ENCODE results near the gene PCSK9.

DNA sequence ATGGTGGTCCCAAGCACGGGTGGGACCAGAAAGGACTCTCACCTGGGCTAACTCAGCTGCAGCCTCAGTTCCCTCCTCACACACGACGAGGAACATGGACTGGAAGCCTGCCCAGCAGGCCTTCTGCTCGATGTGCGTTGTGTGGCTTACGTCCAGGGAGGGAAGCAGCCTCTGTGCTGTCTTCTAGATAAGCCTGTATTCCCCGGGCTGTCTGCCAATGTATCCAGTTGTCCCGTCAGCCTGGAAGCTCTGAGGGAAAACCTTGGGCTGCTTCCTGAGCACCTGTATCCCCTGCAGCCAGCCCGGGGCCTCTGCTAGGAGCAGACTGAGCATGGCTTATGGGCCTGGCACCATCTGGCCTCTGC, 10.5 kb downstream of the PCSK9 start:
- TF ChIP-seq CTCF (IDR thresholded peaks at IDR 0.05) (no peak), POLR2AphosphoS5 (IDR thresholded peaks at IDR 0.05) (no peak), POLR2A (IDR thresholded peaks at IDR 0.05) (no peak)
